ENCODE measurements around the gene KCNQ1OT1.

The KCNQ1OT1 gene

DNA sequence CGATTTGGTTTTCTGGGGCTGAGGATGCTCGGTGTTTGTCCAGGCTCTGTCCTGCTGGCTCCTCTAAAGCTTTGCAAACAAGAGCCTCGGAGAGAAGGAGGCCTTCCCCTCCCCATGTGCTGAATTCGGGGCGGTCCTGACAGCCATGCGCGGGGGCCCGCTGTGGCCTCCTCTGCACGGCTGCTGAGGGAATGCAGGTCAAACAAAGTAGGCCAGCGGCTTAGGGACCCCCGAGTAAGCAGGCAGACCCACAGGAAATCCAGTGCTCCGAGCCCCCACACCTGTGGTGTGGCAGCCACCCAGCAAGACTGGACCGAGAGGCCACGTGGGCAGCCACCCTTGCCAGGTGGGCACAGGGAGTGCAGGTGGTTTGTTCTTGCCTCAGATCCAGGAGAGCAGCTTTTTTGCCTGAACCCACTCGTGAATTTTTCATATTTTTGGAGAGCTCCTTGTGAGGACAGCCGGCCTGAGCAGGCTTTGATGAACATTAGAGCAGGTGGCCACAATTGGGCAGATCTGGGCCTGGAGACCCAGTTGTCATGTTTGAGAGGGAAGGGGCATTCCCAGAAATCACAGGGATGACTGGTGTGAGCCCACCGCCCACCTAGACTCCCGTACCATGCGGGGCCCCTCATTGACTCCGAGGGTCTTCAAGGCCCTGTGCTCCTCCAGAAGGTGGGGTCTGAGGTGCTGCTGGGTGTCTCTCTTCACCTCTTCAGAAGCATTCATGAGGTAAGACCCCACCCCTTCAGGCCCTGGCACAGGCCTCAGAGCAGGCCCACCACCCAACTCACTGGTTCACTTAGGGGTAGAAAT is 43.0 kb upstream of the KCNQ1OT1 start:
- Histone ChIP-seq H3K9me2 (replicated peaks; ENCODE audit: insufficient read depth, low read length) (no peaks in the 10 kb centered on the region), H3K4me2 (ENCODE audit: low read depth, low read length) (no peak overlapping the region), H3K79me2 (ENCODE audit: low read length) (no peaks in the 10 kb centered on the region), H3F3A (ENCODE audit: insufficient read depth, low read length) (no peaks in the 10 kb centered on the region), H3K27me3 (replicated peaks; ENCODE audit: insufficient read depth, low read length) (no peaks in the 10 kb centered on the region), H3K36me3 (replicated peaks; ENCODE audit: insufficient read depth, low read length) (no peaks in the 10 kb centered on the region), H3K4me3 (ENCODE audit: low read length) (no peak overlapping the region), H2AFZ (ENCODE audit: low read length) (no peak overlapping the region), H3K9me3 (replicated peaks; ENCODE audit: insufficient read depth, low read length) (no peaks in the 10 kb centered on the region), H3K4me1 (ENCODE audit: low read length) (no peaks in the 10 kb centered on the region), H3K27ac (ENCODE audit: low read length) (no peak overlapping the region), H4K20me1 (ENCODE audit: insufficient read depth, low read length) (no peaks in the 10 kb centered on the region), H3K9ac (ENCODE audit: low read length) (no peak overlapping the region)
- no peak for DNase-seq
- TF ChIP-seq EZH2 (optimal IDR thresholded peaks at IDR 0.05; ENCODE audit: low read depth, low read length) = no peak
- TF ChIP-seq, protein P1, sequence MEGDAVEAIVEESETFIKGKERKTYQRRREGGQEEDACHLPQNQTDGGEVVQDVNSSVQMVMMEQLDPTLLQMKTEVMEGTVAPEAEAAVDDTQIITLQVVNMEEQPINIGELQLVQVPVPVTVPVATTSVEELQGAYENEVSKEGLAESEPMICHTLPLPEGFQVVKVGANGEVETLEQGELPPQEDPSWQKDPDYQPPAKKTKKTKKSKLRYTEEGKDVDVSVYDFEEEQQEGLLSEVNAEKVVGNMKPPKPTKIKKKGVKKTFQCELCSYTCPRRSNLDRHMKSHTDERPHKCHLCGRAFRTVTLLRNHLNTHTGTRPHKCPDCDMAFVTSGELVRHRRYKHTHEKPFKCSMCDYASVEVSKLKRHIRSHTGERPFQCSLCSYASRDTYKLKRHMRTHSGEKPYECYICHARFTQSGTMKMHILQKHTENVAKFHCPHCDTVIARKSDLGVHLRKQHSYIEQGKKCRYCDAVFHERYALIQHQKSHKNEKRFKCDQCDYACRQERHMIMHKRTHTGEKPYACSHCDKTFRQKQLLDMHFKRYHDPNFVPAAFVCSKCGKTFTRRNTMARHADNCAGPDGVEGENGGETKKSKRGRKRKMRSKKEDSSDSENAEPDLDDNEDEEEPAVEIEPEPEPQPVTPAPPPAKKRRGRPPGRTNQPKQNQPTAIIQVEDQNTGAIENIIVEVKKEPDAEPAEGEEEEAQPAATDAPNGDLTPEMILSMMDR (IDR thresholded peaks at IDR 0.05; ENCODE audit: low read length) = no peak
- no peak for TF ChIP-seq EZH2phosphoT487 (IDR thresholded peaks at IDR 0.05; ENCODE audit: low read length)

DNA sequence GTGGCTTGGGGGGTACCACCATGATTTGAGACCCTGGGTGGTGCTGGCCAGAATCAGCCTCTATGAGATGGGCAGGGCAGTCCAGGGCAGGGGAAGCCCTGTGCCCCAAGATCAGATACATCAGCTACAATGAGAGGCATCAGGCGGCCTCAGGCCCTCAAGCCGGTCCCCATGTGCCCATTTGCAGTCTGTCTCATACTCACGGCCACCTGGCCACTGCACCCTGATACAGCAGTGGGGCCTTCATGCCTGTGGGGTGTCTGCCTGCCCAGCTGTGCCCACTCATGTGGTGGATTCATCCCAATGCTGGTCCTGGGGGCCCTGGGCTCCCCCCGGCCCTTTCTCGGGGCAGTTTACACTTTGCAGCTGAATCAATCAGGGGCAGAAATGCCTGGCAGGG is 42.4 kb upstream of the KCNQ1OT1 start:
- Histone ChIP-seq H3K27me3 (replicated peaks; ENCODE audit: insufficient read depth, low read length) (no peaks in the 10 kb centered on the region), H3K4me2 (ENCODE audit: low read depth, low read length) (no peak overlapping the region), H2AFZ (ENCODE audit: low read length) (no peak overlapping the region), H3F3A (ENCODE audit: insufficient read depth, low read length) (no peaks in the 10 kb centered on the region), H3K9ac (ENCODE audit: low read length) (no peak overlapping the region), H3K4me3 (ENCODE audit: low read length) (no peak overlapping the region), H4K20me1 (ENCODE audit: insufficient read depth, low read length) (no peaks in the 10 kb centered on the region), H3K9me2 (replicated peaks; ENCODE audit: insufficient read depth, low read length) (no peaks in the 10 kb centered on the region), H3K27ac (ENCODE audit: low read length) (no peak overlapping the region), H3K4me1 (ENCODE audit: low read length) (no peaks in the 10 kb centered on the region), H3K79me2 (ENCODE audit: low read length) (no peaks in the 10 kb centered on the region), H3K36me3 (replicated peaks; ENCODE audit: insufficient read depth, low read length) (no peaks in the 10 kb centered on the region), H3K9me3 (replicated peaks; ENCODE audit: insufficient read depth, low read length) (no peaks in the 10 kb centered on the region)
- DNase-seq = no peak
- TF ChIP-seq, protein P1 (IDR thresholded peaks at IDR 0.05; ENCODE audit: low read length) = no peak
- TF ChIP-seq EZH2phosphoT487 (IDR thresholded peaks at IDR 0.05; ENCODE audit: low read length) (no peak), EZH2 (optimal IDR thresholded peaks at IDR 0.05; ENCODE audit: low read depth, low read length) (no peak)

- Histone ChIP-seq H3K36me3 (replicated peaks; ENCODE audit: insufficient read depth, low read length) (no peaks in the 10 kb centered on the region), H3K9me2 (replicated peaks; ENCODE audit: insufficient read depth, low read length) (no peaks in the 10 kb centered on the region), H3K79me2 (ENCODE audit: low read length) (no peaks in the 10 kb centered on the region), H2AFZ (ENCODE audit: low read length) (no peak overlapping the region), H3K9me3 (replicated peaks; ENCODE audit: insufficient read depth, low read length) (no peaks in the 10 kb centered on the region), H3K4me3 (ENCODE audit: low read length) (no peak overlapping the region), H3K27me3 (replicated peaks; ENCODE audit: insufficient read depth, low read length) (no peaks in the 10 kb centered on the region), H3F3A (ENCODE audit: insufficient read depth, low read length) (no peaks in the 10 kb centered on the region), H3K4me1 (ENCODE audit: low read length) (no peaks in the 10 kb centered on the region), H3K9ac (ENCODE audit: low read length) (no peak overlapping the region), H4K20me1 (ENCODE audit: insufficient read depth, low read length) (no peaks in the 10 kb centered on the region), H3K27ac (ENCODE audit: low read length) (no peak overlapping the region), H3K4me2 (ENCODE audit: low read depth, low read length) (no peak overlapping the region)
- TF ChIP-seq, protein P1 (IDR thresholded peaks at IDR 0.05; ENCODE audit: low read length) = no peak
- no peak for TF ChIP-seq EZH2 (optimal IDR thresholded peaks at IDR 0.05; ENCODE audit: low read depth, low read length)
- TF ChIP-seq EZH2phosphoT487 (IDR thresholded peaks at IDR 0.05; ENCODE audit: low read length) = no peak
- no peak for DNase-seq
These were observed 41.8 kb upstream of the KCNQ1OT1 start for GRCh38 chr11:2741377-2742131.
